Activated CD4-positive, alpha-beta T cell treated with anti-CD3 and anti-CD28 coated beads, Interleukin-2, amount 10 ng/mL, durations not matched to agents 24 days and 14 days (primary cell): Measurements from ENCODE around the gene SOCS7. TPM values are rescaled to one million over a fixed set of nuclear protein-coding genes. Genes with fewer than 3 reads are reported as not detected.
"Not testable (repeated sequence)": the region's sequence is repeated elsewhere in the genome, so short reads cannot be mapped to it uniquely, and the experiment has no call there.

Experiments used
- DNase-seq: peaks from one replicate; pipeline ENCODE4 v3.0.0; 2022
- H3K27ac Mint-ChIP-seq: one replicate; pipeline ENCODE4 v1.8.0; 2022; ENCODE audit warnings: mild to moderate bottlenecking, mixed read lengths
- H3K27me3 Mint-ChIP-seq: one replicate; pipeline ENCODE4 v1.8.0; 2022; ENCODE audit warnings: mixed read lengths
- H3K36me3 Mint-ChIP-seq: one replicate; pipeline ENCODE4 v1.8.0; 2022; ENCODE audit warnings: low read depth, mild to moderate bottlenecking, mixed read lengths
- H3K4me1 Mint-ChIP-seq: one replicate; pipeline ENCODE4 v1.8.0; 2021; ENCODE audit warnings: mixed read lengths
- H3K4me3 Mint-ChIP-seq: one replicate; pipeline ENCODE4 v1.8.0; 2022; ENCODE audit warnings: mild to moderate bottlenecking, moderate library complexity, mixed read lengths
- H3K9me3 Mint-ChIP-seq: one replicate; pipeline ENCODE4 v1.8.0; 2021; ENCODE audit warnings: mixed read lengths
- intact Hi-C: fragments of 100-400 bp; cut with micrococcal nuclease; formaldehyde crosslinking; loops from one replicate; pipeline ENCODE4 v1.15.1; 2023
- total RNA-seq: library from RNA; stranded (reverse); gene quantifications from 2 replicates; pipeline ENCODE4 v1.2.3, GENCODE V29; 2022

Gene SOCS7
- total RNA-seq, 1 donor from 2014 or later: 31.2 TPM

GRCh38 chr17:38427160-38427949, 75.7 kb downstream of the SOCS7 start:
- intact Hi-C loops: loop anchor here (10.0 kb wide), 1 partner anchor 247 kb away; the partner anchor contains the start of gene EPOP
- H3K4me1 Mint-ChIP-seq: peaks cover 7% of the 10 kb centered on the region
- H3K27ac Mint-ChIP-seq: no peak overlapping the region
- no peaks in the 10 kb centered on the region for H3K36me3 Mint-ChIP-seq
- no peaks in the 10 kb centered on the region for H3K9me3 Mint-ChIP-seq
- no peak for DNase-seq
- peaks cover 45% of the 10 kb centered on the region for H3K27me3 Mint-ChIP-seq
- H3K4me3 Mint-ChIP-seq: peak overlapping the region; percentile 76

DNA sequence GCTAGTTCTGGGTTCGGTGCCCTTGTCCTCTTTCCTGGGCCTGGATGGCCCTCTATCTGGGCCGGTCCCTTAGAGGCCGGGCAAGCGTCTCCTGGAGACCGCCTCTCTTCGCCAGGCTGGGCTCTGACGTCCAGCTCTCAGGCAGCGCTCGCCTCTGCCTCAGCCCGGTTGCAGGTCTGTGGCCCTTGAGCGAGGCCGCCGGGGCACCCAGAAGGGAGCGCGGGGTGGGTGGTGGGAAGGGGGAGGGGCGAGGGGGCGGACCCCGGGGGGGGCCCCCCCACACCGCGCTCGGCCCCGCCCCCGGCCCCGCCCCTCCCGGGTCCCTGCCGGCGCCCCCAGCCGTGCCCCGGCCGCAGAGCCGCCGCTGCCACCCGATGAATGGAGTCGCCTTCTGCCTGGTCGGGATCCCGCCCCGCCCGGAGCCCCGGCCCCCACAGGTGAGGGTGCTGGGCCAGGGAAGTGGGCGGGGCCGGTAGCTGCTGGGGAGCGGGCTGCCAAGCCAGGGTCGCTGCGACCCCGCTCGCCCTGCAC, 76.5 kb downstream of the SOCS7 start, which contains the start of gene ARHGAP23:
TSS of gene ARHGAP23 (plus strand) at position 353 of the 531 bp plus-strand sequence. CDS start at position 375, 22 bp downstream.
- intact Hi-C loops: loop anchor here (10.0 kb wide), 1 partner anchor 247 kb away; the partner anchor contains the start of gene EPOP
- no peaks in the 10 kb centered on the region for H3K9me3 Mint-ChIP-seq
- H3K4me3 Mint-ChIP-seq: peak within 1 kb of the TSS; percentile 76
- peak; percentile 79 for DNase-seq
- H3K27me3 Mint-ChIP-seq: peaks cover 44% of the 10 kb centered on the region
- peaks cover 7% of the 10 kb centered on the region for H3K4me1 Mint-ChIP-seq
- no peak within 1 kb of the TSS for H3K27ac Mint-ChIP-seq
- no peaks in the 10 kb centered on the region for H3K36me3 Mint-ChIP-seq

DNA sequence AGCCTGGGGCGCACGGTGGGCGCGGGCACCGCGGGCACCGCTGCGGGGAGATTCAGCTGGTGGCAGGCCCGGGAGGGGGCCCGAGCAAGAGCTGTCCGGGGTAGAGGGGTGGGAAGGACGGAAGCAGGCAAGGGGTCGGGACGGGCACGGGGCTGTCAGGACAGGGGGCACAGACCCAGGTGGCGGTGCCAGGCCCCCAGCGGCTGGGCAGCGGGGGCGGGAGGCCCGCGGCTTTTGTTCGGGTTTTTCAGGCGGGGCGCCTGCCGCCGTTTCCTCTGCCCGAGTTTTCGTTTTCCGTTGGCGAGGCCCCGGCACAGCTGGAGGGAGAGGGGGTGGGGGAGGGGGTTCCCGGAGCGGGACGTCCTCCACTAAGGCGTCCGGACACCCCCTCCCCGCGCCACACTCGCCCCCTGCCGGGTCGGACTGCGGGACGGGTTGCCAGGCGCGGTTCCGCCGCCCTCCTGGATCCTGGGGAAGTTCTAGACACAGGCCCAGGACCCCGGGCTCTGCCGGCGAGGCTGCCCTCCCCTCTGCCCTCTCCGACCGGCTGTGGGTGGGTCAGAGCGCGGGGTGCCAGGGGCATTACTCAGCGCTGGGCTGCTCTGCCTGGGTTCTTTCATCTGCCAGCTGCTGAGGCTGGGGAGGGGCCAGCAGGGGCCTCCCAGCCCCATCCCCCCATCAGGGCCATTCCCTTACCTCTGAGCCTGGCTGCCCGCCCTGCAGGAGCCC, 77.2 kb downstream of the SOCS7 start:
- no peaks in the 10 kb centered on the region for H3K36me3 Mint-ChIP-seq
- peak overlapping the region; percentile 60 for H3K4me3 Mint-ChIP-seq
- intact Hi-C loops: loop anchor here (10.0 kb wide), 1 partner anchor 246 kb away; the partner anchor contains the start of gene EPOP
- H3K9me3 Mint-ChIP-seq: no peaks in the 10 kb centered on the region
- no peak overlapping the region for H3K27ac Mint-ChIP-seq
- DNase-seq: peak; percentile 73
- peaks cover 7% of the 10 kb centered on the region for H3K4me1 Mint-ChIP-seq
- H3K27me3 Mint-ChIP-seq: peaks cover 37% of the 10 kb centered on the region

DNA sequence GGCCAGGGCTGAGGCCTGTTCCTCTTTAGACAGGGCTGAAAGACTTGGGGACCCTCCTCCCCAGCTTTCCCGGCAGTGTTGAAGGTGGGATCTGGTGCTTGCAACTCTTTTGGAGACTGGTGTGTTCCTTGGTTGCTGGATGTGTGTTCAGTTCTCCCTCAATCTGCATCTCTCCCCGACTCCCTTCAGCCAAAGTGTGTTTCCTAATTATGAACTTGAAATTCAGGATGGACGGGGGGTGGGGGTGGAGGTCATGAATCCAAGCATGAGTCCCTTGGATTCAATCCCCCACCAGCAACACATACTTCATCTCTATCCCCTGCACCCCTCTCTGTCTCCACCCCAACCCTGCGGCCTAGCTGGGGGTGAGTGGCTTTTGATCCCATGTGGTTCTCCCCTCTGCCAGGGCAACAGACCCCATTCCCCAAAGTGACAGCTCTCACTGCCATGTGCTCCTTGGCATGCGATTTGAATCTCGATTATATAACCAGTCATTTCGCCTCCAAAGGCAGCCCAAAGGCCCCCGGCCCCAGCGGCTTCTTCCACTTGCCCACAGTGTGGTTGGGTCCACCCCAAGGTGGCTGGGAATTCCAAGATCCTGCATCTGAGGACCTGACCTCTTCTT, 77.9 kb downstream of the SOCS7 start:
- Mint-ChIP-seq H3K4me3 (peak overlapping the region; percentile 60), H3K36me3 (no peaks in the 10 kb centered on the region), H3K27ac (no peak overlapping the region), H3K27me3 (peaks cover 34% of the 10 kb centered on the region), H3K9me3 (no peaks in the 10 kb centered on the region), H3K4me1 (peaks cover 7% of the 10 kb centered on the region)
- DNase-seq: no peak
- intact Hi-C loops: loop anchor here (10.0 kb wide), 1 partner anchor 245 kb away; the partner anchor contains the start of gene EPOP

DNA sequence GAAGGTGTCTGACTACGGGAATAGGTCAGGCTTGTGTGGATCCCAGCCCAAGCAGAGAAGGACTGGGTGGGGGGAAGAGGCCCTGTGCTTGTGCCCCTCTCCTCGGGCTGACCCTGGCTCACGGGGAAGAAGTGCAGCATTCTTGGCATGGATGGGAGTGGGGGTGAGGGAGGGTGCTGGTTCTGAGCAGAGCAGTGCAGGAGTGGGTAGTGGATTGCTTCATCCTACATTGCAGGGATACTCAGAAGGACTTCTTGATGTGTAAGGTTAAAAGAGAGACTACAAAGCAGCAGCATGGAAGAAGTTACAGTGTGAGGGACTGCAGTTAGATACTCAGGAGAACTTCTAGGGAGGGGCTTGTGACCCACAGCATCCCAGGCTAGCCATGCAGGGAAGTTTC, 78.7 kb downstream of the SOCS7 start:
- no peak for DNase-seq
- Mint-ChIP-seq H3K9me3 (no peaks in the 10 kb centered on the region), H3K27me3 (peaks cover 27% of the 10 kb centered on the region), H3K36me3 (no peaks in the 10 kb centered on the region), H3K4me1 (peaks cover 7% of the 10 kb centered on the region), H3K4me3 (no peak overlapping the region), H3K27ac (no peak overlapping the region)
- intact Hi-C loops: no loop called here

GRCh38 chr17:38430822-38431221, 79.2 kb downstream of the SOCS7 start:
- no peak for DNase-seq
- H3K4me3 Mint-ChIP-seq: no peak overlapping the region
- peaks cover 7% of the 10 kb centered on the region for H3K4me1 Mint-ChIP-seq
- intact Hi-C loops: no loop called here
- peaks cover 23% of the 10 kb centered on the region for H3K27me3 Mint-ChIP-seq
- no peak overlapping the region for H3K27ac Mint-ChIP-seq
- H3K9me3 Mint-ChIP-seq: no peaks in the 10 kb centered on the region
- H3K36me3 Mint-ChIP-seq: no peaks in the 10 kb centered on the region

GRCh38 chr17:38431346-38432145, 79.9 kb downstream of the SOCS7 start:
- H3K9me3 Mint-ChIP-seq: no peaks in the 10 kb centered on the region
- no peak overlapping the region for H3K4me3 Mint-ChIP-seq
- H3K27ac Mint-ChIP-seq: no peak overlapping the region
- DNase-seq: no peak
- H3K27me3 Mint-ChIP-seq: peaks cover 23% of the 10 kb centered on the region
- H3K36me3 Mint-ChIP-seq: no peaks in the 10 kb centered on the region
- H3K4me1 Mint-ChIP-seq: peaks cover 7% of the 10 kb centered on the region
- intact Hi-C loops: no loop called here

GRCh38 chr17:38434178-38434665, 82.6 kb downstream of the SOCS7 start:
- peaks cover 3% of the 10 kb centered on the region for H3K4me1 Mint-ChIP-seq
- intact Hi-C loops: no loop called here
- H3K27me3 Mint-ChIP-seq: peaks cover 16% of the 10 kb centered on the region
- no peak overlapping the region for H3K4me3 Mint-ChIP-seq
- H3K9me3 Mint-ChIP-seq: no peaks in the 10 kb centered on the region
- H3K27ac Mint-ChIP-seq: no peak overlapping the region
- H3K36me3 Mint-ChIP-seq: no peaks in the 10 kb centered on the region
- no peak for DNase-seq

- Mint-ChIP-seq H3K27me3 (peaks cover 6% of the 10 kb centered on the region), H3K4me3 (no peak overlapping the region), H3K4me1 (no peaks in the 10 kb centered on the region), H3K9me3 (no peaks in the 10 kb centered on the region), H3K27ac (no peak overlapping the region), H3K36me3 (no peaks in the 10 kb centered on the region)
- DNase-seq: no peak
- intact Hi-C loops: no loop called here
Measured at GRCh38 chr17:38435795-38436194, 84.2 kb downstream of the SOCS7 start.

GRCh38 chr17:38436386-38436785, 84.7 kb downstream of the SOCS7 start:
- no peak for DNase-seq
- H3K27ac Mint-ChIP-seq: no peak overlapping the region
- H3K9me3 Mint-ChIP-seq: no peaks in the 10 kb centered on the region
- H3K4me3 Mint-ChIP-seq: no peak overlapping the region
- no peaks in the 10 kb centered on the region for H3K4me1 Mint-ChIP-seq
- H3K36me3 Mint-ChIP-seq: no peaks in the 10 kb centered on the region
- H3K27me3 Mint-ChIP-seq: peaks cover 1% of the 10 kb centered on the region
- intact Hi-C loops: no loop called here

GRCh38 chr17:38437313-38437712, 85.7 kb downstream of the SOCS7 start:
- H3K27ac Mint-ChIP-seq: not testable (repeated sequence)

DNA sequence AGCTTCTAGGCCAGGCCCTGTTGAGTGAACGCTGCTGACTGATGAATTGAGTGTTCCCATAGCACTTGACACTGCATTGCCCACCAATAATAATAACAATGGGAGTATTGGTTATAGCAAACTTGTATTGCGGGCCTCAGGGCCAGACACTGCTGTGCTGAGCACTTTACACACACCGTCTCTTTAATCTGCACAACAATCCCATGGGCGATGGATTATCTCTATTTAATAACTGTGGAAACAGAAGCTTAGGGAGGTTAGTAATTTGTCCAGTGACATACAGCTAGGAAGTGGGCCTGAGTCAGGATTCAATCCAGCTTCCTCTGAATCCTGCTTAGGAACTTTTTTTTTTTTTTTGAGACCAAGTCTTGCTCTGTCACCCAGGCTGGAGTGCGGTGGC, 87.8 kb downstream of the SOCS7 start:
- H3K9me3 Mint-ChIP-seq: no peaks in the 10 kb centered on the region
- H3K4me1 Mint-ChIP-seq: peaks cover 6% of the 10 kb centered on the region
- H3K4me3 Mint-ChIP-seq: no peak overlapping the region
- no peak for DNase-seq
- H3K27ac Mint-ChIP-seq: no peak overlapping the region
- intact Hi-C loops: no loop called here
- H3K27me3 Mint-ChIP-seq: peaks cover 5% of the 10 kb centered on the region
- no peaks in the 10 kb centered on the region for H3K36me3 Mint-ChIP-seq

More at GRCh38 chr17:38437313-38437712, 85.7 kb downstream of the SOCS7 start:
- DNase-seq, H3K9me3 Mint-ChIP-seq, H3K4me1 Mint-ChIP-seq, H3K36me3 Mint-ChIP-seq, H3K27me3 Mint-ChIP-seq, intact Hi-C loops, H3K4me3 Mint-ChIP-seq: not testable (repeated sequence)
